ENCODE data around the gene FSTL1. TPM values are rescaled to one million over a fixed set of nuclear protein-coding genes. Genes with fewer than 3 reads are reported as not detected.

Gene FSTL1
- total RNA-seq, 1 experiment from 2014 or later = not detected

DNA sequence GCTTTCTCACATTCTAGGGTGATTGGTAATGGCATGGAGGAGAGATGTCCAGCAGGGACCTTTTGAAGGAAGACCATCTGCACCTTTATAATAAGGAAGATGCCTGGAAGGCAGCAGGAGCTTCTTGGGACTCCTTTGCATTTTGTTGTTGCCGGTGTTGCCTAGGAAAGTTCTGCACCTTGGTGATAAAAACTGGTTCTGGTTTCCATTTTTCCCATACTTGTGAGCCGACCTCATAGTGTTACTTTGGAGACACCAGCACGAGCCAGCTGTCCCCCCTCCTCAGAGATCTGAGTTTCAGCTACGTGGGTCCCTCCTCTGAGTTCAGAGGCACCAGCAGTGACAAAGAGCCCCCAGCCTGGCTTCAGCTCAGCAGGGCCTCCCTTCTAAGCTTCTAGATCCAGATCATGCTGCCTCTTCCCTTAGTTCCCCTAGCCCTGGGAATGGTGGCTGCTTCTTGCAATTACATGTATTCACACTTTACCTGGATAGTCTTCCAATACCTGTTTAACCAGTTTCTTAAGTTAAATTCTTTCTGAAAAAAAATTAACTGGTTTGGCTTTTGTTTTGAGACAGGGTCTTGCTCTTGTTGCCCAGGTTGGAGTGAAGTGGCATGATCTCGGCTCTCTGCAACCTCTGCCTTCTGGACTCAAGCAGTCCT is 18.0 kb upstream of the FSTL1 start:
- peak; percentile 48 for DNase-seq (ENCODE audit: low spot score)

DNA sequence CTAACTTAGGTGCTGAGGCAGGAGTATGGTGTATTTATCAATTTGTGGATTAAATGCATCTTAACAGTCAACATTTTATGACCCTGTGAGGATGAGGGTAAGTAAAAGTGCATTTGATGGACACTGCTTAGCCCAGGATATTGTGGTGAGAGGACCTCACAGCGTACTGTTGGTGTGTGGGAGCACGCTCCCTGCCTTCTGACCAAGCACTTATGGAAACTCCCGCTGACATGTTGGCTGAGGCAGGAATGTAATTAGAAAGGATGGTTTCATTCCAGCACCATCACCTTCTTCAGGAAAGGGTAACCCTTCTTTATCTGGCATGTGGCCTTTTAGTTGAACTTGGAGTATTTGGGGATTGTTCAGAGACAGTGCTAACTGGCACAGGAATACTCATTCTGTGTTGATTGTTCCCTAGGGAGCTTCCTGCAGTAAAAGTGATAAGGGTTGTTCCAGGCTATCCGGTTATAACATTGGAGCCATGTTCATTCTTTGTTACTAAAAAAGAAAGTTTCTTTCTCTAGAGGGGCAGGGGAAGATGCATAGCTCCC is 11.7 kb upstream of the FSTL1 start:
- DNase-seq (ENCODE audit: low spot score) = no peak

DNA sequence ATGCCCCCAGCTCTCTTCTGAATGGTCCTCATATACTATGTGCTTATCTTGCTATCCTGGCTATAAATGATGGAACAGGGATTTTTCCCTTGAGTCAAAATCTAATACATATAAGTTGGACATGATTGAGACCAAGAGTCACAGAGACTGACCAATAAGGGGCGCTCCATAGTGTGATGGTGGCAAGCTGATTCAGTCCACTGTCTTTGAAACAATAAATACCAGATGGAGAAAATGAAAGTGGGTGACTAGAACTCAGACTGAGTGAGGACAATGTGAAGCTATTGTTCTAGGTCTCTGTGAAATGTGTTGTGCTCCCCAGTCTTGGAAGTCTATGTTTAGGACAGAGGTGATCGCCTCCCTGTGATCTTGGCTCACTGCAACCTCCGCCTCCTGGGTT is 10.6 kb upstream of the FSTL1 start:
- DNase-seq (ENCODE audit: low spot score) = no peak

DNA sequence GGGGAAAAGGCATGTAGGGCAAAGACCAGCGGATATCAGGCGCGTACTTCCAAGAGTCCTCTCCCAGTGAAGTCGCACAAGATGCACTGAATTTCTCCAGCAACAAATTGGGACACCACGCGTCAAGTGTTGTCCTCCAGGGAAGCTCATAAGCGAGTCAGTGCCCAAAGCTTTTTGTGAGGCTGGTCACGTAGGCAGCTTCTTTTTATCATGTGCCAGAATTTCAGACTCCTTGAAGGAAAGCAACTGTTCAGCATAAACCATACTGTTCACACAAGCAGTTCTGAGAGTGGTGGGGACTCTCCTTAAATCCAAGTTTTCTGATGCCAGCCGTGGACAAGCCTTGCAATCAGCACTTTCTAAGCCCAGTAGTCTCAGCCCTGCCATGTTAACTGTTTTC is 10.1 kb upstream of the FSTL1 start:
- DNase-seq (ENCODE audit: low spot score) = no peak

DNA sequence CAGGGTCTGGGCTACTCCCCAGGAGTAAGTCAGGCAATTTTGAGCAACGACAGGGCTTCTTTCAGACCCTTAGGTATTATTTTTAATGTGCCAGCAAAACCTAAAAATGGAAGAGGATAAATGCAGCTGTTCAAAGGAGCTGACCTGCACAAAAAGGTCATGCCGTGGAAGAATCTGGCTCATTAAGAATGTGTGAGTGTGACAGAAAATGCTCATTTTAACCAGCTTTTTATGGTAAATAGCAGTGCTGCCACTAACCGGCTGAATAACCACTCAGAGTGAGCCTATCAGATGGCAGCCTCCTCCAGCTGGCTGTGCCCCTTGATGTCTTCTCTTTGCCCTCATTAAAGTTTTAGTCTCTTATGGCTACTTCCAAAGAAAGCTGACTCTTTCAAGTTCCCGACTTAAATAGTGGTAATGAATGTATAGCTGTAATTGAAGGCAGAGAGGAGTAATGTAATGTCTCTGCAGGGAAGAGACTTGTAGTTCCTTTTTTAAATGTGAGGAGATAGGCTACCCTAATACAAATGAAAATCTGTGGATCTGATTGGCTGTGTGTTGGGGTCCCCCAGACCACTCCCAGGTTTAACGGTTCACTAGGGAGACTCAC is 9.5 kb upstream of the FSTL1 start:
- no peak for DNase-seq (ENCODE audit: low spot score)

DNA sequence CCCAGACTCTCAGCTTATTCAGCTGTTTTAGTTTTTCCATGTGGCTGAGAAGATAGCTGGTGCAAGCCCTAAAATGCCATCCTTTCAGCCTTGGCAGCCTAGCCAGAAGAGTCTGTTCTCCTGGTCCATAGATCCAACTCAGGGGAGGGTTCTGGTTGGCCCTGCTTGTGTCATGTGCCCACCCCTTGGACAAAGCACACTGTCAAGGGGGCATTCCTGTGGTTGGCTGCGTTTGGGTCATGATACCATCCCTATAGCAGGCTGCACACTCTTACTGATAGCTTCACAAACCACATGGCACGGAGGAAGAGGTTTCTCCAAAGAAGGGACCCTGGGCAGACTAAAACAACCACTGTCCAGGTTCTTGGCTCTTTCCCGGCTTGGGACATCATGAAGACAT is 8.4 kb upstream of the FSTL1 start:
- no peak for DNase-seq (ENCODE audit: low spot score)

DNA sequence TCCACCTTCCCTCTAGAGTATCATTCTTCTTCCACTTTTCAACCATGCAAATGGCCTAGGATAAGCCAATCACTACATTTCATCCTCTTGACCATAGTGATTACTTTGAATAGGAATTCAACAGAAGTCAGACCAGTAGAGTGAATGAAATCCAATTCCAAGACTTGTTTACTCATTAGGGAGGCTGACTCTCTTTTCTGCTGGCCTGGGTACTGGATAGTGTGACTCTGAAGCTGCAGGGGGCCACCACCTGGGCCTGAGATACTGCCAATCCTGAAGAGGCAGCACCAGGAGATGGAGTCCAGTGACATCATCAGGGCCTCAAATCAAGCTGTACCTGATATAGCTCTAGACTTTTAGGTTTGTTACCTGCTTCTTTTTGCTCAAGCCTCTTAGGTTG is 7.0 kb upstream of the FSTL1 start:
- DNase-seq (ENCODE audit: low spot score) = no peak

DNA sequence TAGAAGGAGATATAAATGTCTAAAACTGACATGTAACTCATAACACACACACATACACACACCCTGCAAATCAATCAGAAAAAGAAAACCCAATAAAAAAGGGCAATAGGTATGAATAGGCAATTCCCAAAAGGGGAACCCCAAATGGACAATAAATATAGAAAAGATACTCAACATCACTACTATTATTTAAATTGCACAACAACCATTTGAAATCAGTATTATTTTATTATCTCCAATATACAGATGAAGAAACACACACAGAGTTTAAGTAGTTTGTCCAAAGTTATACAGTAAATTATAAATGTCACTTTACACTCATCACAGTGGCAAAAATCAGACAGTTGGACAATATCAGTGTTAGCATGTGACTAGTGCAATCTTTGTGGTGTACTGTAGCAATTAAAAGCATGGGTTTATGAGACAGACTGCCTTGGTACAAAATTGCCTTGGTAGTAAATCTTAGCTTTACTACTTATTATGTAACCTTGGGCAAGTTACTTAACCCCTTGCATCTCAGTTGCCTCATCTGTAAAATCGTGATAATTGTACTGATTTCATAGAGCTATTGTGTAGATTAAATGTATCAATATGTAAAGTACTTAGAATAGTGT is 3.4 kb upstream of the FSTL1 start:
- no peak for DNase-seq (ENCODE audit: low spot score)

DNA sequence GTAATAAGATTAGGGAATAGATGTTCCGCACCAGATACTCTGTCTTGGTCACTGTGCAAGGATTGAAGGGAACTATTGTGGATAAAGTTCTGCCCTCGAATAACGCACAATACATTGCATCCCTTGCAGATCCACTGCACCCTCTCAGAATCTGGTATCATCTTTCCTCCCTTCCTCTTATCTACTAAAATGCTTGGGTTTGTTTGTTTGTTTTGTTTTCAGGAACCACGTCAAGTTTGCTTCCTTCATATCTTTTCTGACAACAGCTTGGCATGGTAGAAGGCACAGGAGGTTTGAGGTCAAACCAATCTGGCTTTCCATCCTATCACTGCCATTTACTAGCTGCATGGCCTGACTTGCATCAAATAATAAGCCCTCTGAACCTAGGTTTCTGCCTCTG is 2.0 kb upstream of the FSTL1 start:
- no peak for DNase-seq (ENCODE audit: low spot score)

DNA sequence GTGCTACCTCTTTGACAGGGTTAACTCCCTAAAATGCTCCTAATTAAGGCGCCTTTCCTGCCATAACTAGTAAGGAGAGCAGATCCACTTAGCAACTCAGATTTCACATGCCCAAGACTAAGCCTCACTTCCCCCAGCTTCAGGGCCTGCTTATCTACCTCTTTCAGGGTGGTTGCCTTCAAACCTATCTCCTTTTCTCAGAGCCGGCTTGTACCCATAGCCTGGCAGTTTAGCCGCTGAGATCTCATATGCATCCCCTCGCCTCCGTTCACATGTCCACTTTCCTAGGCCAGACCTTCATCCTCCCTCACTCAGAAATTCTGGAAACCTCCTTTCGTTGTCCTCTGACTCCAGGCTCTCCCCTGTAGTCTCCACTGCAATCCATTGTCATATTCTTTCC is 1.0 kb upstream of the FSTL1 start:
- DNase-seq (ENCODE audit: low spot score) = no peak

DNA sequence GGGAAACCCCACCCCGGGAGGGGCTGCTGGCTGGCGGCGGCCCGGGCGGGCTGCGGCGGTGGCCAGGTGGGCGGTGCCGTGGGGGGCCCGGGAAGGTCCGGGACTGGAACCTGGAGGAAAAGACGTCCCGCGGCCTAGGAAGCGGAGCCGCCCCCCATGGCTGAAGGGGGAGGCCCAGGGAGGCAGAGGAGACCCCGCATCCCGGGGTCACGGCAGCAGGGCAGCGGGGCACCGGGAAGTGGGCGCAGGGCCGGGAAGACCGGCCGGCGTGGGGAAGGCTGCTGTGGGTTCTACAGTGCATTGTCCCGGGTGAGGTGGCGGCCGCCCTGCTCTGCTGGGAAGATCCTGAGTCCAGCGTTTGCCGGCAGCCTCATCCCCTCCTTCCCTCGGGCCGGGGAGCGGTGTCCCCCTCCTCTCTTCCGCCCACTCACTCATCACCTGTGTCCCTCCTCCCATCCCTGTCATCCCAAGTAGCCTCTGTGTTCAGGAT is 525 bp upstream of the FSTL1 start:
- no peak for DNase-seq (ENCODE audit: low spot score)

DNA sequence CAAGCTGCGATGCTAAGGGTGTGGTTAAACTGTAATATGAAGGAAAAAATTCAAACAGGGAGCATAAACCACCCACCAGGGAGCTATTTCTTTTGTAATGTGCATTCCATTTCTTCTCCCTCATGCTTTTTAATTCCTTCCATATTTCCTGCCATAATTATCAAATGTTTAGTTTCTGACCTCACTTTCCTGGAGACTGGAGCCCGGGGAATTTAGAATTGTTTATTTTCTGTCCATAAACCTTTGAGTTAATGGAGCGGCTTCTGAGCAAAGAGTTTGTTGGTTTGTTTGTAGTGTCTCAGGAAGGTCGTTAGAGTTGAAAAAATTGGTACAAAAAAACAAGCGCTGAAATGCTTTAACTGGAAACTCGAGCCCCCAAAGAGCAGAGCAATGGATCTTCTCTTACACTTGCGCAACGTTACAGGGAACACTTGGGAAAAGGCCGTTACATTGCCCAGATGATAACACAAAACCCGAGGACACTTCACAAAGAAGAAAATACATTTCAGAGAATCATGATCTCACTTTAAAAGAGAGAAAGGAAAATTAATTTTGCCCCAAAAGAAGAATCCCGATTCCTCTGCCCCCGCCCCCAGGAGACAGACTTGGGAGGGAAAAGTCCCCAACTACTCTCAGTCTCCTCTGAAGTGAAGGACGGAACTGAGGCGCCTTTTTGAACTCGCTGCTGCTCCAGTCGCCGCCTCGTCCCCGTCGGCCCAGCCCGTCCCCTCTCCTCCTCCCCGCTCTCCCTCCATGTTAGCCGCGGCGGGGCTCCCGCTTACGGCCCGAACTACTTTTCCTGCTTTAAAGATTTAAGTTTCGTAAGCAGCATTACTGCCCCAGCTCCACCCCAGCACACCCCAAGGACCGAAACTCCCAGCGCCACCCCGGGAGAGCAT is 842 bp downstream of the FSTL1 start:
- DNase-seq (ENCODE audit: low spot score) = no peak

DNA sequence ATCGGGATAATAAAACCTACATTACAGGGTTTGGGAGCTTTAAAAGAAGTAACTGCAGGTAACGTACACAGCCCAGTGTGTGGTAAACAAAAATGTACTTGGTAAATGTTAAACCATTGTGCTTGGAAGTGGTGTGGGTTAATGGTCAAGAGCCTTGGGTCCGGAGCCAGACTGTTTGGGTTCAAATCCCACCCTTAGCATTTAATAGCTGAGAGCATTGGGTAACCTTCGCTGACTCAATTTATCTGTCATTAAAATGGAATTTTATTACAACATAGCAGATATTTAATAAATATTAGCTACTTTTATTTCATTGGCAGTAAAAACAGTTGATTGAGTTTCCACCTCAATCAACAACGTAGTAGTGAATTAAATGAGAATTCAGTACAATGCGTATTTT is 1.5 kb downstream of the FSTL1 start:
- no peak for DNase-seq (ENCODE audit: low spot score)

DNA sequence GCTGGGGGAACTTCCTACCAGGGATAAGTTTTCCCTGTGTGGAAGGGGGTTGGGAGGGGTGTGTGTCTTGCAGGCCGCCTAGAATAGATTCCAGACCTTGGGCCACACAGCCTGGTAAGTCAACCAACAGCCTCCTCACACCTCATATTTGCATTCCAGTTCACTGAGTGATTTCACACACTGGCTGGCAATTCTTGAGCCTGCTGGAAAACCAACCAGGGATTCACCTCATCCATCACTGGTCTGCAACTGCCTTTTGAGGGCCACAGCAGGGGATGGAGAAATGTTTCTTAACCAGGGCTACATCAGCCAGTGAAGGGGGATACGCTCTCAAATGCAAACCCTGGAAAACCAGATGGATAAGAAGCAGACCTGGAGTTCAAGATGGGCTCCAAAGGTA is 2.0 kb downstream of the FSTL1 start:
- no peak for DNase-seq (ENCODE audit: low spot score)

DNA sequence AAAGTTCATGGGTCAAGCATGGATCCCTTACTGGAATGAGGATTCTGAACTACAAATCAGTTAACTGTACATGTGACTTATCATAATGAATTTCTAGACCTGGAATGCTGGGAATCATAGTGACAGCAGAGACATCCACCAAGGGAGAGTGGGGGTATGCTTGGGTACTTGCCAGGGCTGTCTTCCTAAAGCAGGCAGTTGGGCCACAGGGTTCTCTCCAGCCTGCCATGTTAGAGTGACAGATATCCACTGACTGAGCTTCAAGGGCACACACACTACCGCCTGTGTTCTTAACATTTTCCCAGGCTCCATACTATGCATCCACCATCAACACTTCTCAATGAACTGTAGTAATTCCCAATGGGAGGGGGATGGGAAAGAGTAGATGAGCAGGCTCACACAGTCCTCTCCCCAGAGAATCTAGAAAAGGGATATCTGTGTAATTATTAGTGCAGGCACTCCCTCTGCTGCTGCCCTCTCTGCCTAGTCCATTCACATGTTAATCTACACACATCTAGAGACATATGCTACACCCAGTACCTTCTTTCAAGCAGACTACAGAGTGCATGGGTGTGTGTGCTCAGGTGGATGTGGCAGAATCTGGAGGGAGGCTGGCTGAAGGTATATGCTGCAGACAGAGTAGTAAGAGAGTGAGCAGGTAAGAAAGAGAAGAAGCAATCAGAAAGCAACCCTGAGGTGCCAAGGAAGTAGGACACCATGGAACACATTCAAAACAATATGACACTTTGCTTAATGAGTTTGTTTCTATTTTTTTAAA is 3.7 kb downstream of the FSTL1 start:
- DNase-seq (ENCODE audit: low spot score) = no peak

DNA sequence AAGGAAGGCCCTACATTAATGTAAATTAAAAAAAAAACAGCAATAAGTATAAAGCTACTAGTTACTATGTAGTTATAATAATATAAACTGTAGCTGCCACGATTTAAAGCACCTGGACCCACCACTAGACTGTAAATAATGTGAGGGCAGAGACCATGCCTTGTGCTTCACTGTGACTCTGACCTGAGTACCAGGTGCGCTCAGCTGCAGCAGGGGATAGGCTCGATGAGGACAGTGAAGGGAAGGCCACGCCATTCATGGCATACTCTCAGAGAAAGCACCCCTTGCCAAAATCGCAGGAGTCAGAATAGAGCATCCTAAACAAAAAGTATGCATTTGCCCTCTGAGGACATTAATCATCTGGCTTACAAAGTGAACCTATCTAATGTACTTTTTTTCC is 5.1 kb downstream of the FSTL1 start:
- DNase-seq (ENCODE audit: low spot score) = no peak

DNA sequence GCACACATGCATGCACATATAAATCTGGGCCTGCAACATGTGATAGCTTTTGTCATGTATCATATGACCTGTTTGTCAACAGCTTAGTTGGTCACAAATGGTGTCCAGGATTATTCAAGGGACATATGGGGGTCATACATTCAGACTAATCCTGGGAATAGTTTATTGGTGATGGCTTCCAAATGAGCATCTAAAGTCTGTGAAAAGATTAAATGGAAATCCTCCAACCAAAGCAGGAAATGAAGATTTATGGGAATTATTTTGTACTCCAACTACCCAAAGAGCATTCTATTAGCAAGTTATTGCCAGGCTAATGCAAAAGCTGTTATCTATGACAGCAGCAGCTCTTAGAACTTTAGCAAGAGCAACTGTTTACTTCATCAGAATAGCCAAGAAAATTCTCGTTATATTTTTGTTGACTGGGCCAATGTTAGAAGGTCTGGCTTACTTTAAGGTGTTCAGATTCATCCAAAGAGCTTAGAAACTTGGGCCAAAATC is 7.1 kb downstream of the FSTL1 start:
- DNase-seq (ENCODE audit: low spot score) = no peak

DNA sequence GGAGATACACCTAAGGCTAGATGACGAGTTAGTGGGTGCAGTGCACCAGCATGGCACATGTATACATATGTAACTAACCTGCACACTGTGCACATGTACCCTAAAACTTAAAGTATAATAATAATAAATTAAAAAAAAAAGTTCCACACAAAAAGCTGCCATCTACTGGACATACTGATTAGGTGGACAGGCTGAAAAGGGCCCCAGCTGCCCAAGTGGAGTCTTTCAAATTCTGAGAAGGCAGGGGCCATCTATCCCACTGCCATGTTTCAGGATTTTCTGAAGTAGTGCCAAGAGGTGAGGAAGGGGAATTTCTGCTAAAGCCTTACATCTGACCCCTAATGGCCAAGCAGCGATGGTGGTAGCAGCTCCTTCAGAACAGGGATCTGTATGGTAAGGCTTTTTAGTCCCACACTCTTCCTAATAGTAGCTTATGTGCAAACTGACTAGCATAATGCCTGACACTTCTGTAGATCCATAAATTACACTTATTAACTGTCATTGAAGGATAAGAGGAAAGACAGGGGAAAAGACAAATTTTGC is 7.7 kb downstream of the FSTL1 start:
- no peak for DNase-seq (ENCODE audit: low spot score)

DNA sequence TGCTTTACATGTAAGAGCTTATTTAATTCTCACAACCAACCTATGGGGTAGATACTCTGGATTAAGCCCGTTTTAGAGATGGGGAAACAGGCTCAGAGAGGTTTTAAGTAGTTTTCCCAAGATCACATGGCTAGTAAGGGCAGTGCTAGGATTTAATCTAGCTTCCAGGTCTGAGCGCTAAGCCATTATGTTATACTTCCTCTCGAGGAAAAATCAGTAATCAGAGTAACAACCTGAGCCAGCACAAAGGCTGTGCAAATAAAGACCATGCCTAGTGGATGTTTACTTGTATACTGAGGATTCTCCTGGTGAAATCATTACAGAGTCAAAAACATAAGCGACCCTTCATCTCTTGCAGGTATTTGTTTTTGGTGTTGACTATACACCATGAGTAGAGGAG is 9.0 kb downstream of the FSTL1 start:
- DNase-seq (ENCODE audit: low spot score) = no peak

DNA sequence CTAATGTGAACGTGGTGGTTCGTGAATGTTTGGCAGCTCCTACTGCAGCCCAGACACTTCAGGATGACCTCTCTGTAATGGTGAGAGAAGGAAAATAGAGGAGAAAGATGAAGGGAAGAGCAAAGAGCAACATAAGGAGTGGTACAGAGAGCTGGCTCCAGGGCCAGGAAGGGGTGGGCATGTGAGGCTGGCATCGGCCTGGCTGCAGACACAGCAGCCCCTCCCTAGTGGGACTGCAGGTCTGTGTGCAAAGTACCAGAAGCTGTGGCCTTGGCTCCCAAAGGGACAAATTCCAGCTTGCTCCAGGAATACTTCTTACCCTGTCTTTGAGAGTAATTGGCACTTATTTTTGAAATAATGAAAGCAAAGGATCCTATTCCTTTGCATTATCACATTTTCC is 10.0 kb downstream of the FSTL1 start:
- no peak for DNase-seq (ENCODE audit: low spot score)

Measured in HT-29 (cell line).